HL-60 (cell line): ENCODE data around the gene GNAQ.

Source experiments
- POLR2AphosphoS5 ChIP-seq: IDR thresholded peaks from 2 replicates; pipeline ENCODE4 v1.6.1; 2012; ENCODE audit warnings: low read depth
- SPI1 ChIP-seq: IDR thresholded peaks from 2 replicates; pipeline ENCODE4 v1.6.1; 2012; ENCODE audit warnings: low read depth, mild to moderate bottlenecking, borderline replicate concordance
- TF ChIP-seq, protein P1 (sequence below): IDR thresholded peaks from one replicate; pipeline ENCODE4 v1.5.1; 2011; ENCODE audit warnings: low read length, control low read depth, inconsistent platforms; ENCODE audit not compliant: insufficient read depth
- TF ChIP-seq, protein P2 (sequence below): IDR thresholded peaks from 2 replicates; pipeline ENCODE4 v1.6.1; 2012; ENCODE audit warnings: low read depth; ENCODE audit not compliant: insufficient replicate concordance

DNA sequence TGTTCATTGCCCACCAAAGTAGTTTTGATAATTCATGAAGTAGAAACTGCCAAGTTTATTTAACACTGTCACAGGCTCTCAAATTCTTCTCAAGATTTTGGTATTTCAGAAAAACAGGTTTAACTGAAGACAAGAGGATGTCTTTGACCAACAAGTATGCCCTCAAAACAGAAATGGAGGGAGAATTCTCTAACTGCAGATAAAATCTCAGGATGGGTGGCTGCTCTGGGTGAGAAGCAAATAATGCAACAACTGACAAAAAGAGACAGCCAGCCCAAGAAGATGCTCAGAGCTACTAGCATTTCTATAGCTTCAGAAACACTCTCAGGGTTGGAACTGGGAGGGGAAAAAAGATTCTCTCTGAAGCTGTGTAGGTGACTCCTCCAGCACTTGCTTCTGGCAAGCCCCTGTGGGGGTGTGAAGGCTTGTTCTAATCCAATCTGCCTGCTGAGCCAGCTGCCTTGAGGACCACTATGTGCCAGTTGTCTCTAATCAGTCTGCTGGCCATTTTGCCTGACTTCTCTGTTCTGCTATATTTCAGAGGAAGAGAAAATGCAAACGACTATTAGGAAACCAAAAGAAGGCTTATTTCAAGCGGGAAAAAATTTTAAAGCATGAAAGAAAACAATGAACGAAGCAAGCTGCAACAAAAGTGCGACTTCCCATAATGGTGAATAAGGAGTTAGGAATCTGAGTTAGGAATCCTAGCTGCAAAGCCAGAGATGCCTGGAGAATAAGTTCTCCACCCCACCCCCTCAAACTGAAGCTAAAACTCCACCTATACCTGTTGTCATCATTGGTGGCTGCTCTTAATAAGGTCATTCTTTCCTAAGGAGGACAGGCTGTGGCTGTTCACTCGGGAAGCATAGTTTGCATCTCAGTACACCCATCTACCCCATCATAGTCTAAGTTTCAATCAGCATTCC lies 147.5 kb downstream of the GNAQ start:
- TF ChIP-seq, protein P1, sequence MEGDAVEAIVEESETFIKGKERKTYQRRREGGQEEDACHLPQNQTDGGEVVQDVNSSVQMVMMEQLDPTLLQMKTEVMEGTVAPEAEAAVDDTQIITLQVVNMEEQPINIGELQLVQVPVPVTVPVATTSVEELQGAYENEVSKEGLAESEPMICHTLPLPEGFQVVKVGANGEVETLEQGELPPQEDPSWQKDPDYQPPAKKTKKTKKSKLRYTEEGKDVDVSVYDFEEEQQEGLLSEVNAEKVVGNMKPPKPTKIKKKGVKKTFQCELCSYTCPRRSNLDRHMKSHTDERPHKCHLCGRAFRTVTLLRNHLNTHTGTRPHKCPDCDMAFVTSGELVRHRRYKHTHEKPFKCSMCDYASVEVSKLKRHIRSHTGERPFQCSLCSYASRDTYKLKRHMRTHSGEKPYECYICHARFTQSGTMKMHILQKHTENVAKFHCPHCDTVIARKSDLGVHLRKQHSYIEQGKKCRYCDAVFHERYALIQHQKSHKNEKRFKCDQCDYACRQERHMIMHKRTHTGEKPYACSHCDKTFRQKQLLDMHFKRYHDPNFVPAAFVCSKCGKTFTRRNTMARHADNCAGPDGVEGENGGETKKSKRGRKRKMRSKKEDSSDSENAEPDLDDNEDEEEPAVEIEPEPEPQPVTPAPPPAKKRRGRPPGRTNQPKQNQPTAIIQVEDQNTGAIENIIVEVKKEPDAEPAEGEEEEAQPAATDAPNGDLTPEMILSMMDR, result no peak
- no peak for TF ChIP-seq SPI1
- TF ChIP-seq, protein P2, sequence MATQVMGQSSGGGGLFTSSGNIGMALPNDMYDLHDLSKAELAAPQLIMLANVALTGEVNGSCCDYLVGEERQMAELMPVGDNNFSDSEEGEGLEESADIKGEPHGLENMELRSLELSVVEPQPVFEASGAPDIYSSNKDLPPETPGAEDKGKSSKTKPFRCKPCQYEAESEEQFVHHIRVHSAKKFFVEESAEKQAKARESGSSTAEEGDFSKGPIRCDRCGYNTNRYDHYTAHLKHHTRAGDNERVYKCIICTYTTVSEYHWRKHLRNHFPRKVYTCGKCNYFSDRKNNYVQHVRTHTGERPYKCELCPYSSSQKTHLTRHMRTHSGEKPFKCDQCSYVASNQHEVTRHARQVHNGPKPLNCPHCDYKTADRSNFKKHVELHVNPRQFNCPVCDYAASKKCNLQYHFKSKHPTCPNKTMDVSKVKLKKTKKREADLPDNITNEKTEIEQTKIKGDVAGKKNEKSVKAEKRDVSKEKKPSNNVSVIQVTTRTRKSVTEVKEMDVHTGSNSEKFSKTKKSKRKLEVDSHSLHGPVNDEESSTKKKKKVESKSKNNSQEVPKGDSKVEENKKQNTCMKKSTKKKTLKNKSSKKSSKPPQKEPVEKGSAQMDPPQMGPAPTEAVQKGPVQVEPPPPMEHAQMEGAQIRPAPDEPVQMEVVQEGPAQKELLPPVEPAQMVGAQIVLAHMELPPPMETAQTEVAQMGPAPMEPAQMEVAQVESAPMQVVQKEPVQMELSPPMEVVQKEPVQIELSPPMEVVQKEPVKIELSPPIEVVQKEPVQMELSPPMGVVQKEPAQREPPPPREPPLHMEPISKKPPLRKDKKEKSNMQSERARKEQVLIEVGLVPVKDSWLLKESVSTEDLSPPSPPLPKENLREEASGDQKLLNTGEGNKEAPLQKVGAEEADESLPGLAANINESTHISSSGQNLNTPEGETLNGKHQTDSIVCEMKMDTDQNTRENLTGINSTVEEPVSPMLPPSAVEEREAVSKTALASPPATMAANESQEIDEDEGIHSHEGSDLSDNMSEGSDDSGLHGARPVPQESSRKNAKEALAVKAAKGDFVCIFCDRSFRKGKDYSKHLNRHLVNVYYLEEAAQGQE, result no peak
- TF ChIP-seq POLR2AphosphoS5, result no peak
